Hematopoietic multipotent progenitor cell treated with erythropoietin and hydrocortisone succinate and interleukin-3 and kit ligand, for 4 days (in vitro differentiated cells): ENCODE measurements around the gene ANKRD44.
A peak's percentile ranks its signal among the peaks of the same experiment; 100 is the strongest.

Source experiments
- DNase-seq: peaks from one replicate; pipeline ENCODE4 v3.0.0-alpha.2; 2015

ANKRD44 gene

GRCh38 chr2:197204519-197205250 is 105.9 kb downstream of the ANKRD44 start:
- no peak for DNase-seq

GRCh38 chr2:197201874-197202273 is 108.7 kb downstream of the ANKRD44 start:
- DNase-seq: no peak

- no peak for DNase-seq
Measured at GRCh38 chr2:197200762-197201058, 109.9 kb downstream of the ANKRD44 start.

GRCh38 chr2:197200051-197200761 is 110.4 kb downstream of the ANKRD44 start:
- DNase-seq: peak; percentile 44

- peak; percentile 96 for DNase-seq
Measured at GRCh38 chr2:197198890-197199289, 111.7 kb downstream of the ANKRD44 start.

- no peak for DNase-seq
Measured at GRCh38 chr2:197197895-197198311, 112.7 kb downstream of the ANKRD44 start.

GRCh38 chr2:197196541-197197180 is 113.9 kb downstream of the ANKRD44 start:
- DNase-seq: no peak

GRCh38 chr2:197195518-197195917 is 115.1 kb downstream of the ANKRD44 start:
- DNase-seq: no peak

- no peak for DNase-seq
Measured at GRCh38 chr2:197191940-197192322, 118.6 kb downstream of the ANKRD44 start.

GRCh38 chr2:197191177-197191939 is 119.2 kb downstream of the ANKRD44 start:
- DNase-seq: peak; percentile 84

GRCh38 chr2:197190100-197190432 is 120.5 kb downstream of the ANKRD44 start:
- DNase-seq: no peak

GRCh38 chr2:197189426-197190099 is 121.0 kb downstream of the ANKRD44 start:
- no peak for DNase-seq

- no peak for DNase-seq
Measured at GRCh38 chr2:197185676-197186075, 124.9 kb downstream of the ANKRD44 start.

GRCh38 chr2:197184959-197185586 is 125.5 kb downstream of the ANKRD44 start:
- no peak for DNase-seq

- no peak for DNase-seq
Measured at GRCh38 chr2:197183355-197183754, 127.2 kb downstream of the ANKRD44 start.

GRCh38 chr2:197182668-197183067 is 127.9 kb downstream of the ANKRD44 start:
- no peak for DNase-seq

GRCh38 chr2:197181491-197181890 is 129.1 kb downstream of the ANKRD44 start:
- DNase-seq: no peak

GRCh38 chr2:197179744-197180498 is 130.7 kb downstream of the ANKRD44 start:
- no peak for DNase-seq

- no peak for DNase-seq
Measured at GRCh38 chr2:197176522-197176921, 134.1 kb downstream of the ANKRD44 start.

GRCh38 chr2:197174539-197175094 is 136.0 kb downstream of the ANKRD44 start:
- DNase-seq: no peak

GRCh38 chr2:197171582-197171981 is 139.0 kb downstream of the ANKRD44 start:
- no peak for DNase-seq
